Activated T-helper 1 cell treated with anti-CD3 and anti-CD28 coated beads, Interleukin-2, amount 50 U/mL, for 16 hours (primary cell): ENCODE data around the gene ARHGAP18.

Experiments used
- DNase-seq, 2 donors: peaks; one replicate each; pipeline ENCODE4 v3.0.0-alpha.2; 2020; ENCODE audit warnings: low read depth in 1 of 2, low spot score in 1 of 2

The ARHGAP18 gene

DNA sequence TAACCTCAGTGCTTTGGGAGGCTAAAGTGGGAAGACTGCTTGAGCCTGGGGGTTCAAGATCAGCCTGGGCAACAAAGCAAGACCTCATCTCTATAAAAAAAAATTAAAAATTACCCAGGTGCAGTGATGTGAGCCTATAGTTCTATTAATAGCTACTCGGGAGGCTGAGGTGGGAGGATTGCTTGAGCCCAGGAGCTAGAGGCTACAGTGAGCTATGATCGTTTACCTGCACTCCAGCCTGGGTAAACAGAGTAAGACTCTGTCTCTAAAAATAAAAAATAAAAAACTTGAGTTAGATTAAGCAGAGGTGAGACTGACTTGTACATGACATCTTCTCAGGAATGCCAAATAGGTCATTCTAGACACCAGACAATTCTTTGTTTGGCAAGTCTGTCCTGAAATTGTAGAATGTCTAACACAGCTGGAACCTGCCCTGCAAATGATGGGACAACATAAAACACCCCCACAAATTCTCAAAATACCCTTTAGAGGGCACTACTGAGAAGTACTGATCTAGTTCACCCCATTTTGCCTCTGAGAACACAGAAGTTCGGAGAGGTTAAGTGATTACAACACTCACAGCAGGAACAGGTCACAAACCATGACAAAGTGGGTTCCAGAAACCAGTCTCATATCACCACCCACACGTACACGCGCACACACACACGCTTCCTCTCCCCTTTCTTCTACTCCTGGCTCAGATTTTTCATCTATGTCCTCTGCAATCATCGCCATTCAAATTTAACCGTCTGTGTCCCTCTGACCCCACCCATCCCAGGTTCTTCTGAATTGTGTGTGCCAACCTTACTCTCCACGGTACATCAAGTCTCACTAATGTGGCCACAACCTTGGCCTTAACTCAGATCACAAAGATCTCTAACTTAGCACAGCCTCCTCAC, 38.3 kb downstream of the ARHGAP18 start:
- peak in 1 of 2 donors; percentile 31 for DNase-seq

DNA sequence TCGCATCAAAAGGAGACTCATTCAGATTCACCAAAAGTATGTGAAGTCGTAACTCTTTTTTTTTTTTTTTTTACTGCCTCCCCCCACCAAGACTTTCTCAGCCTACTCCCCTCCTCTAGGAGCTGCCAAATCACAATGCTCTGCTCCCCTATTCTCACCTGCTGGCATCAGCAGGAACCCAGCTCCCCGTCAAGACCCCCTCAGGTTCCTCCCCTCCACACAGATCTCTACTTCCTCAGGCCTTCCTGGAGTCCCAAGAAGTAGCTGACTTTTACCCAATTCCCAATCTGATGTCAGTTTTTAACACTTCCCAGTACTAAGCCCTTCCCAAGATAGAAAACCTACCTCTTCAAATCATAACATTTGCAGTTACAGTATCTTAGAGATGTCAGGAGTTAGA, 39.3 kb downstream of the ARHGAP18 start:
- no peak for DNase-seq

DNA sequence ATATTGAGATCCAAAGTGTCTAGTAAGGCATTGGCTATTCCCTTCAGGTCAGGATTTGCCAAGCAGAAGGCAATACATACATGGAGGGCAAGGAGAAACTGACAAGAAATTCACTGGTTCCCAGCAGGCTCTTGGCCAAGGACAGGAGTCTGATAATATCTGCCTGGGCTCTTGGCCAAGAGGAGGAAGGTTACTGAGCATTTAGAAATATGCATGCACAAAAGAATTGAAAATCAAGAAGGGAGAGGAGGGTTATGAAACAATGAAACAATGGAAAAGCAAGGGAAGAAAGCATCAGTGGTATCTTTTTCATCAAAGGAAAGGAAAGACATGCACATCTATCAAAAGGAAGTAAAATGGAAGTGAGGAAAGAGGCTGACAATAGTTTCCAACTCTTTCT, 42.4 kb downstream of the ARHGAP18 start:
- DNase-seq: no peak

DNA sequence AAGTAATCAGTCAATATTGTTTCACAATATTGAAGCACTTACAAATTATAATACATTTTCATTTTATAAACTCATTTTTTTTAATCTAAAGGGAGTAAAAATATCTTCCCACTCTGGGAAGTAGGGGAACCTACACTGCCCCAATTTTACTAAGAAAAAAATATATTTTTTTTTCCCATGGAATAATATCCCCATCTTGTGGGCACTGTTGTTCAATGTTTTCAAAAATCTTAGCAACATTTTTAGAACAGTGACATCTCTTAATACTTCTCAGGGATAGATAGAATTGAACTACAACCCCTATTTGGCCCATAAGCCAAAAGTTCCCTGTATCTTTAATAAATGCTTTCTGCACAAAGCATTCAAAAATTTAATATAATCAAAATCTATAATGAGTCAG, 42.9 kb downstream of the ARHGAP18 start:
- DNase-seq: no peak

DNA sequence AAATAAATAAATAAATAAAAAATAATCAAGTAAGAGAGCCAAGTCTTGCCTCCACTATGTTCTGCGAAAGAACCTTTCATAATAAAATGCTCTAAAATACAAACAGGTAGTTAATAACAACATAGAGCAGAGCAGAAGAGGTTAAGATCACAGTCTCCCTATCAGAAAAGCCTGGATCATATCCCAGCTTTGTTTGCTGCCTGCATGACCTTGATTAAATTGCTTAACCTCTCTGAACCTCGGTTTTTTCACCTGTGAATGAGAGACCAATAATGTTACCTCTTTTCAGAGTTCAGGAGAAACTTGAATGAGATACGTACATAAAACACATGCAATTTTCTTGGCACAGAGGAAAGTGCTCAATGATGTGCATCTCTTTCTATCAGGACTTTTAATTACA, 44.4 kb downstream of the ARHGAP18 start:
- no peak for DNase-seq

DNA sequence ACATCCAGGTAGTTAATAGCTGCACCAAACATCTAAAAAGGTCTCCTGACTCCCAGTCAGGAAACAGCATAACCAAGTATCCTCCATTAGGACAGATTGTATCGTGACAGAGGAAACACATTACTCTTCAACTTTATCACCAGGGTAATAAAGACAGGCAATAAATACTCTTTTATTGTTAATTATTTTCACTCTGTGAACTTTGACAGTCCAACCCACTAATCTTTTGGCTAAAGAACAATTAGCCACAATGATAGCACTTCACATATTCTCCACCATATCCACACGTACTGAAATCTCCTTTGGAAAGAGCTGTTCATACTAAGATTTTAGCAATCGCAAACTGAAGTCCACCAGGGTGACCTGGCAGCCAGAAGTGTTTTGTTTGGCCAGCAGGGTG, 46.4 kb downstream of the ARHGAP18 start:
- DNase-seq: no peak

DNA sequence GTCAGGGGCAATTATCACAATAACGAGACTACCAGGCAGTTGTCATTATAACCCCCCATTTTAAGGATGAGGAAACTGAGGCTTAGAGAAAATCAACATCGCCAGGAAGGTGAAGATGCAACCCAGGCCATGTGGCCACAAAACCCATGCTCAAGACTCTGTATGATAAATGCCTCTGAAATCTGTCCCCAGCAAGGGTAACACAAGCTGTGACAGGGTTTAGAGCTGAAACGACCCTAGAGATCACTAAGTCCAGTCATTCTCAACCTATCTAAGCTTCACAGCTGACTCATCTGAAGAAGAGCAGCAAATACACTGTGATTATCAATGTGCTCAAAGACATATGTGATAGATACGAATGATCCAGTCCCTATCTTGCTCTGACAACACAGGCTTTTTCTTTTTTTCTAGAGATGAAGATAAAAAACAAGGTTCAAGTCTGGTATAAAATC, 47.0 kb downstream of the ARHGAP18 start:
- DNase-seq: no peak

DNA sequence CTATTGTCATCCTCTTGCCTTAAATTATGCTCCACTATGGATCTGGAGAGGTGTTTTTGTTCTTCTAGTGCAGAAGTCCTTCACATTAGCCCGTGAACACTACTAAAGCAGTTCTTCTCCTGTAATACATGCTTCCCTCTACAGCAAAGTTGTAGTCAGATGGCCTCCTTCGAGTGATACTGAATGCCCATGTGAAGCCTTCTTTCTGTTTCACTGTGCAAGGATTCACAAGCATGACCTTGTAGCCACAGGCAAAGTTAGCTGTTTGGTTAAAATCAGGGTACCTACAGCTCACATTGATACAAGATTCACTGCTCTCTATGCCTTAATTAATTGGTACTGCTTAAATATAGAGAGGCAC, 47.6 kb downstream of the ARHGAP18 start:
- no peak for DNase-seq

DNA sequence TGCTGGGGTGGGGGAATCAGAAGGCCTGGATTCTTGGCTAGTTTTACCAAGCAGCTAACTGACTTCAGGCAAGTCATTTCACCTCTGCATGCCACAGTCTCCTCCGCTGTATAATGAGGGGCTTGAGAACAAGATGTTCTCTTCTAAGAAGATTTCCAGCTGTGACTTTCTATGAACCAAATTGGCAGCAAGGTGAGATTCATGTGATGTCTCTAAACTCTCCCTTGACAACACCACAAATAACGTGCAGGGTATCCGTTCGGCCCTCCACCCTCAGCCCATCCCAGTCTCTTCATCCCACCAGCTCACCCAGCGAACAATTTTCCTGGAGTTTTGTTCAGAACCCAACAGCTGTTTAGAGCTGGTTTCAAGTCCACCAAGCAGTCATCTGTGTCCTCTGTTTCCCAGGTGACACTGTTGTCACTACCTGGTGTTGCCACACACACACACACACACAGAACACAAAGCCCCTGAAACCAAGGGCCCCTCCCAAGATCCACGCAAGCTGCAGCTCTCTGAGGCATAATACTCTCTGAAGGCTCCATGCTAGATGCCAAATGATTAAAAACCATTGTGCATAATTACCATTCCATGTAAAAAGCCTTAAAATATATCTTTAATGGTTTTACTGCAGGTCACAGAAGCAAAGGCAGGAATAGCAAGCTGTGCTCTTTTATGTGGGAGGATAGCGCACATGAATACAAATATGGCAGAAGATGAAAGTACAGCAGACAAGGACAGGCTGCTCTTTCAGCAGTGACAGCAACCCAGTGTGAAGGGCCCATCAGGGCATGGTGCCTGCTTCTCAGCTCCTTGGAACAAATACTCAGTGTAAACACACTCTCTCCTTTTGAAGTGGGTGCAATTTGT, 48.2 kb downstream of the ARHGAP18 start:
- no peak for DNase-seq

DNA sequence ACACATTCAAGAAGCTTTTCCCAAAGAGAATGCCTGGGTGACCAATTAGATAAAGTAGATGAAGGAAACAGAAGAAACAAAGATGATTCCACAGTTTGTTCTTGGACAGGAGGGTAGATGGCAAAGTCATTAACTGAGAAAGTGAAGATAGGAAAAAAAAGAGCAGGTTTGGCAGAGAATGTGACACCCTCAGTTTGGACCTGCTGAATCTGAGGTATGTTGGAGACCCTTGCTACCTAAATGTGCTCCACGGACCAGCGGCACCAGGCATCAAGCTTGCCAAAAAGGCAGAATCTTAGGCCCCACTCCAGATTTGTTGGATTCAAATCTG, 49.7 kb downstream of the ARHGAP18 start:
- no peak for DNase-seq

DNA sequence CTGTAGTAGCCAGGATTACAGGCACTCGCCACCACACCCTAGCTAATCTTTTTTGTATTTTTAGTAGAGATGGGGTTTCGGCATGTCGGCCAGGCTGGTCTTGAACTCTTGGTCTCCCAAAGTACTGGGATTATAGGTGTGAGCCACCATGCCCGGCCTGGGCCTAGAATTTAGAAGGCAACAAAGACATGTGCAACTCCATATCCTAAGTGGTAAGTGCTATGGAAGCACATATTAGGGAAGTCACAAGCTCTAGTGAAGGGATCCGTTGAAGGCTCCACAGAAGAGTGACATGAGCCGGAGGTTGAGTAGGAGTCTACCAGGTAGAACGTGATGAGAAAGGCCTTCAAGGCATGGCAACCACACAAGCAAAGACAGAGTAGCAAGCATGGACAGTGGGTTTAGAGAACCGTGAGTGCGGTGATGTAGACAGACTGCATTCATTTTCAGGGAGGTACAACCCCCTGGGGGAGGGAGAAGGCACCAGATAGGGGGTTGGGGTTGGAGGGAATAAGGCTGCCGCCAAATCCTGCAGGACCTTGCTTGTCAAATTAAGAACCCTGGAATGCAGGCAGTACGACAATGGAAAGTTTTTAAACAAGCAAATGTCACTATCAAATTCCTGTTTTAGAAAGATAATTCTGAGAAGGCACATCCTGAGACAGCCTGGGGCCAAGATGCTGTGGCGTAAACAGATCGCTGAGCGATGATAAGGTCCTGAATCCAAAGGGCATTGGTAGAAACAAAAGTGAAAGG, 50.2 kb downstream of the ARHGAP18 start:
- DNase-seq: no peak

DNA sequence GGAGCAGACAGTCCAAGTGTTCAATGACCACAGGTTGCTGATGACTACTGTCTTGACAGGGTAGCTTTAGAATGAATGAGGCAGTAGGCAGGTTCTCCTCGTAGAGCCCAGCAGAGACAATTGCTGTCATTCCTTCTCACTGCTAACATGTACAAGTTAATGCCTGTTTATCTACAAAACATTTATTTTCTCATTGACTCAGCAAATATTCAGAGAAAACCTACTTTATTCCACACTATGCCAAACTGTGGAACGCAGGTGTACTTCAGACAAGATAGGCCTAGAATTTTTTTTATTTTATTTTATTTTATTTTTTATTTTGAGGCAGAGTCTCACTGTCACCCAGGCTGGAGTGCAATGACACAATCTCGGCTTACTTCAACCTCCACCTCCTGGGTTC, 50.8 kb downstream of the ARHGAP18 start:
- DNase-seq: no peak

DNA sequence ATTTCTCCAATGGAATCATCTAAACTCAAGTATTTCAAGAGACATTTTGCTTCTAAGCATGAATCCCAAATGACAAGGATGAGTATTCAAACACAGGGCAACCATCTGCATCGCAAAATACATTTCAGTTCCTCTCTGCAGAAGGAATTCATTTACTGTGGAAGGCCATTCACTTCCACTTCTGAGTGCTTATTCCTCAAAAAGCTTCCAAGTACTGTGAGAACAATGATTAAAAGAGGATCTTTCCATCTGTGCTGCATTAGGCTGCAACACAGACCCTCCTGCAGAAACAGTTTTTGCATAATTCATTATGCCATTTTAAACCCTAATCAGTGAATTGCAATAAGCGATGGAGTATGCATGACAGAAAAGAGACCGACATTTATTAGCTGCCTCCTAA, 52.5 kb downstream of the ARHGAP18 start:
- no peak for DNase-seq

DNA sequence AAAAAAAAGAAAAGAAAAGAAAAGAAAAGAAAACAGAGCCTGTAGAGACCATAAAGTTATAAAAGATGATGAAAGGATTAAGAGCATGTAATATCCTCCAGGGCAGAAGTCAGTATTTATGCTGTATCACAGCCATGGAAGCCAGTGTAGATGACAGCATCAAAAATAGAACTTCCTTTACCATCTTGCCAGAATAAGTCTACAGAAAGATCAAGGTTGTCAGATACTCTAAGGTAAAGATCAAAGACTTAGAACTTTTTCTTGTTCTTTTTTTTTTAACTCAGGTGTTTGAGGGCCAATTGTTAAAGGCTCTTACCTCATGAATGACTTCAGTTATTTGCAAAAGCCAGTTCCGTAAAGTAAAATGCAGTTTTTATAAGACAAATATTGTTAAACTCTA, 54.6 kb downstream of the ARHGAP18 start:
- no peak for DNase-seq

DNA sequence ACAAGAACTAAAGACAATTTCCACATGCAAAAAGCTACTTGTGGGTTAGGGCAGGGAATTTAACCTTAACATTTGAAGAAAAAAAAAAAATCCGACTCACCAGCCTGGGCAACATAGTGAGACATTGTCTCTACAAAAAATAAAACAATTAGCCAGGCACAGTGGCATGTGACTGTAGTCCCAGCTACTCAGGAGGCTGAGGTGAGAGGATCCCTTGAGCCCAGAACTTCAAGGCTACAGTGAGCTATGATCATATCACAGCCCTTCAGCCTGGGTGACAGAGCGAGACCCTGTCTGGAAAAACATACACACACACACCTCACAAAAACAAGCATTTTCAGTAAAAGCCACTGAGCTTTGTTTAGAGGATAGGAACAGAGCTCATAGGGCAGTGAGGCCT, 56.2 kb downstream of the ARHGAP18 start:
- DNase-seq: no peak

DNA sequence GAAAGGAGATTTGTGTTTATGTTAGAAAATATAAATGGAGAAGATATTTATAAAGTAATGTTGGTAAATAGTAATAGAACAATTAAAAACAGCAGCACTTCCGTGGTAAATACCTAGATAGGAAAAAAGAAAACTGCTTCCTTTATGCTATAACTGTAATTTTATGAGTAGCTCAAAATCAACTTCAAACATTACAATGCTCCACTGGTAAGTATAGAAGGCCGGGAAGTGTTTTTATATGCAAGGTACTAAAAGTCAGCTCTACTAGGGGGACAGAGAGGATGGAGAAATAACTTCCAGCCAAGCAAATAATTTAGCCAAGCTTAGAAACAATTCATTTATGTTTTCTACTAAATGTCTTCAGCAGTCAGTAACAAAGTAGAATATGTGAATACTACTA, 56.7 kb downstream of the ARHGAP18 start:
- no peak for DNase-seq

DNA sequence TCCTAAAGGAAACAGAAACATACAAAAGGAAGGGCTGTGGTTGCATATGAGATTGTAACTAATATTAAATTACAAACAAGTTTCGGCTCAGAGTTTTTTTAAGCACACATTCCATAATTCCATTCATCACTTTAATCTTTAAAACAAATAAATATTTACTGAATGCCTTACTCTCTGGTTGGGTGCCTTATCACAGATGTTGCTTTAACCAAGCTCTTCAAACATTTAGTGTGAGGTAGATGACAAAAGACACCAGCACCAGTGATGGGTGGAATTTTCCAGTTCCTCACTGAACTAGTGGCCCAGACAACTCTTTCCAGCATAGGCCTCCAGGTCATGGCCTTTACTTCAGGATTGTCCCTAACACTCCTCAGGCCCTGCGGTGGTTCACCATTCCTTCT, 58.7 kb downstream of the ARHGAP18 start:
- no peak for DNase-seq

DNA sequence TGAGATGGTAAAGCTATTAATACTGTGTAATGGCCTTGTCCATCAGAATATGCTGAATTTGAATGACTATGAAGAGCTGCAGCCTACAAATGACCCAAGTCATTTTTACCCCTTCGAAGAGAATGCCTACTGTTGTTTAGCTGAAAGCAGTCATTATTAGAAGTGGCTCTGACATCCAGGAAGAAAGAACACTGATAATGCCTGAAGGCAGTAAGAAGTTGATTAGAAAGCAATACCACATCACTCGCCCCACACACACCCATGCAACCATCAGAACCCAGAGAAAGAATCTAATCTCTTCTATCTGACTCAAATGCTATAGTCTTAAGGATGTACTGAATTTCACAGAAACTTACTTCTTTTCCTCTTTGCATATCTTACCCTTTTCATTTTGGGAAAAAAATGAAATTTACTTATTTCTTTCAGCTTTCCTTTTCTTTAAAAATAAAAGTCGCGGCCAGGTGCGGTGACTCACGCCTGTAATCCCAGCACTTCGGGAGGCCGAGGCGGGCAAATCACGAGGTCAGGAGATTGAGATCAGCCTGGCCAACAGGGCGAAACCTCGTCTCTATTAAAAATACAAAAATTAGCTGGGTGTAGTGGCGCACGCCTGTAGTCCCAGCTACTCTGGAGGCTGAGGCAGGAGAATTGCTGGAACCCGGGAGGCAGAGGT, 61.0 kb downstream of the ARHGAP18 start:
- DNase-seq: no peak

DNA sequence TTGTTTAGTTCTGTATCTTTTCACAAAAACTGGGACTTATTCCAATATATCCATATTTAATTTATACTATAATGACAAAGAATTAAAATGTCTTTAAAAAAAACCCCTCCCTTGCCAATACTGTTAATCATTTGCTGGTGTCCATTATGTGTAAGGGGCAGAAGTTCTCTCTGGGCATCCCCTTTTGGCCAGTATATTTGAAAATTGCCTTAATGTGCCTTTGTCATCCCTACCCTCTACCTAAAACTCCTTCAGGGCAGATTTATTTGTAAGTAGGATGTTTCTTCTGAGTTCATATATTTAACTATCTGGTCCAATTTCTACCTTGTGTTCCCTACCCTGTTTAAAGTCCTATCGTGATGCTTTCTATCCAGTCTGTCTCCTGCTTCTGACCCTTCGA, 62.9 kb downstream of the ARHGAP18 start:
- DNase-seq: no peak

DNA sequence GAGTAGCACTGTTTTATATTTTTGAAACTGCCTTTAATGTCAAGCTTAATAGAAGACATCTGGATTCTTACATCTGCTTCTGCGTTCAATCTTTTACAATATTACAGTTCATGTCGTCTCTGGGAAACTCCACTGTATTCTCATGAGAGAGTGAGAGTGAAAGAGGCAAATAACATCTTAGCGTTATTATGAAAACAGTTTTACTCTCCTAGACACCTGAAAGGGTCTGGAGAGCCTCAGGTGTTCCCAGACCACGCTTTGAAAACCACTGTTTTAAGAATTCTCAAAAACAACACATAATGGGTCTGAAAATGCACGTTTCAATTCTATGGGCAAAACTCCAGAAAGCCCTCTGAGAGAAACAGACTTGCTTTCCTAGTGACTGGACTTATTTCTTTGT, 63.3 kb downstream of the ARHGAP18 start:
- no peak for DNase-seq
